HG02798 (cell line): Measurements from ENCODE around the gene UNC93A.
A peak's percentile ranks its signal among the peaks of the same experiment; 100 is the strongest.
"Not testable (repeated sequence)": the region's sequence is repeated elsewhere in the genome, so short reads cannot be mapped to it uniquely, and the experiment has no call there.

Source experiments
- ATAC-seq: cut with Tn5 transposase; IDR thresholded peaks from one replicate; pipeline ENCODE4 v1.9.1; 2021; ENCODE audit warnings: mild to moderate bottlenecking; ENCODE audit not compliant: unreplicated experiment, poor library complexity

UNC93A gene

GRCh38 chr6:167270499-167271311, 20.4 kb upstream of the UNC93A start:
- ATAC-seq, result no peak

GRCh38 chr6:167272151-167272550, 19.0 kb upstream of the UNC93A start:
- no peak for ATAC-seq

GRCh38 chr6:167272696-167273379, 18.3 kb upstream of the UNC93A start:
- no peak for ATAC-seq

GRCh38 chr6:167274270-167274669, 16.8 kb upstream of the UNC93A start:
- no peak for ATAC-seq

- no peak for ATAC-seq
Observed at GRCh38 chr6:167275001-167275400, 16.1 kb upstream of the UNC93A start.

GRCh38 chr6:167275436-167275835, 15.7 kb upstream of the UNC93A start:
- ATAC-seq, result no peak

- ATAC-seq, result no peak
Observed at GRCh38 chr6:167276772-167277533, 14.2 kb upstream of the UNC93A start.

- ATAC-seq, result not testable (repeated sequence)
Observed at GRCh38 chr6:167278173-167278940, 12.8 kb upstream of the UNC93A start.

GRCh38 chr6:167279766-167280446, 11.2 kb upstream of the UNC93A start:
- no peak for ATAC-seq

- not testable (repeated sequence) for ATAC-seq
Observed at GRCh38 chr6:167280466-167280865, 10.6 kb upstream of the UNC93A start.

- no peak for ATAC-seq
Observed at GRCh38 chr6:167282165-167282564, 8.9 kb upstream of the UNC93A start.

- ATAC-seq, result not testable (repeated sequence)
Observed at GRCh38 chr6:167284565-167284964, 6.5 kb upstream of the UNC93A start.

GRCh38 chr6:167285077-167285770, 5.9 kb upstream of the UNC93A start:
- ATAC-seq, result no peak

GRCh38 chr6:167287513-167288048, 3.5 kb upstream of the UNC93A start:
- ATAC-seq, result no peak

GRCh38 chr6:167288591-167289225, 2.4 kb upstream of the UNC93A start:
- peak; percentile 72 for ATAC-seq

- ATAC-seq, result not testable (repeated sequence)
Observed at GRCh38 chr6:167289291-167289690, 1.8 kb upstream of the UNC93A start.

- no peak for ATAC-seq
Observed at GRCh38 chr6:167291623-167292300, 647 bp downstream of the UNC93A start.
